ENCODE results near the gene FRG1. TPM values are rescaled to one million over a fixed set of nuclear protein-coding genes. Genes with fewer than 3 reads are reported as not detected.

Gene FRG1
- total RNA-seq, 1 donor = 31.5 TPM

Small RNA genes lying within 50 kb of the gene (small RNA-seq; reads per million reads assigned to genes)
- not detected for gene MLLT10P2

Other genes with a start within 250 kb of the FRG1 start
- gene FRG2, start 86.4 kb downstream of the FRG1 start, total RNA-seq = not detected in 2 replicates
- not detected in 2 replicates for gene DBET, start 123.6 kb downstream of the FRG1 start, total RNA-seq
- not detected in 2 replicates for gene DUX4, start 232.9 kb downstream of the FRG1 start, total RNA-seq